D721Med (cell line): ENCODE results near the gene GTF3C2.

Experiments
- DNase-seq: peaks from one replicate; pipeline ENCODE4 v3.0.0; 2011; ENCODE audit warnings: low spot score; ENCODE audit not compliant: insufficient read length
- FAIRE-seq: peaks from 2 replicates; lab custom pipeline; 2011; peaks lifted over from hg19 to GRCh38; lab: Jason Lieb, UNC
- TF ChIP-seq, protein P1 (sequence below): IDR thresholded peaks from 2 replicates; pipeline ENCODE4 v1.5.1; 2012; ENCODE audit warnings: mild to moderate bottlenecking, control low read depth; ENCODE audit not compliant: insufficient read depth; ENCODE audit errors: missing control alignments

Gene GTF3C2, protein sequence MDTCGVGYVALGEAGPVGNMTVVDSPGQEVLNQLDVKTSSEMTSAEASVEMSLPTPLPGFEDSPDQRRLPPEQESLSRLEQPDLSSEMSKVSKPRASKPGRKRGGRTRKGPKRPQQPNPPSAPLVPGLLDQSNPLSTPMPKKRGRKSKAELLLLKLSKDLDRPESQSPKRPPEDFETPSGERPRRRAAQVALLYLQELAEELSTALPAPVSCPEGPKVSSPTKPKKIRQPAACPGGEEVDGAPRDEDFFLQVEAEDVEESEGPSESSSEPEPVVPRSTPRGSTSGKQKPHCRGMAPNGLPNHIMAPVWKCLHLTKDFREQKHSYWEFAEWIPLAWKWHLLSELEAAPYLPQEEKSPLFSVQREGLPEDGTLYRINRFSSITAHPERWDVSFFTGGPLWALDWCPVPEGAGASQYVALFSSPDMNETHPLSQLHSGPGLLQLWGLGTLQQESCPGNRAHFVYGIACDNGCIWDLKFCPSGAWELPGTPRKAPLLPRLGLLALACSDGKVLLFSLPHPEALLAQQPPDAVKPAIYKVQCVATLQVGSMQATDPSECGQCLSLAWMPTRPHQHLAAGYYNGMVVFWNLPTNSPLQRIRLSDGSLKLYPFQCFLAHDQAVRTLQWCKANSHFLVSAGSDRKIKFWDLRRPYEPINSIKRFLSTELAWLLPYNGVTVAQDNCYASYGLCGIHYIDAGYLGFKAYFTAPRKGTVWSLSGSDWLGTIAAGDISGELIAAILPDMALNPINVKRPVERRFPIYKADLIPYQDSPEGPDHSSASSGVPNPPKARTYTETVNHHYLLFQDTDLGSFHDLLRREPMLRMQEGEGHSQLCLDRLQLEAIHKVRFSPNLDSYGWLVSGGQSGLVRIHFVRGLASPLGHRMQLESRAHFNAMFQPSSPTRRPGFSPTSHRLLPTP

DNA sequence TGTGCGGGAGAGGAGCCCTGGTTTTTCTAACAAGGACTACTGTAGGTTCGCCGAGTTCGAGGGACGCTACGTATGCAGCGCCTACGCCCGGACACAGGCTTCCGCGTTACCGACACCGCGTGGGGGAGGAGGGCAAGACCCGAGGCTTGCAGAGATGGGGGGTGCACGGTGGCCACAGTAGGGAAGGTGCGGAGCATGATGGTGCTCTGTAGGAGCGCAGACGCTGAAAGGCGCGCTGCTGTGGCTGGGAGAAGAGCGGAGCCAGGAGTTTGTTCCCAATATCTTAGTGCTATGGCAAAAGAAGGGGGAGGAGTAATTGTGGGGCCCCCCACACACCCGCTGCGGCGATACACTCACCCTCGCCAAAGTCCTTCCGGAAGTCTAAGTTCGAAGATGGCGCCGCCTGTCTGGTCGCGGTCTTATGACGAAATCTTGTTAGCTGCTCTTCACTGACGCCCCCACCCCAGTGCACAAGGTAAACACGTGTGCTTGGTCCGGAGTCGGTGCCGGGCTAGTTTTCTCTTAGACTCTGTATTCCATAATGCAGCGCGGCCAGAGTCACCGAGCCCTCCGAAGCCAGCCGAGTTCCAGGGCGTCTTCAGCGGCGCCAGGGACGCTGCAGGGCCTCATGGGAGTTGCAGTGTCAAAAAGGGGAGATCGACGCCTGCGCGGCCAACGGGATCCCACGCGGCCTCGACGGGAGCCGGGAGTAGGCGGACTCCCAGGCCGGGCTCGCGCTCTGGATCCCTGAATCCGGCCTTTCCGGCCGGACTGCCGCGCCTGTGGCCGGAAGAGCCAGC is at the start of gene GTF3C2:
GTF3C2 (minus strand) TSS at position 383 of the 800 bp plus-strand sequence. CDS start 13,210 bp downstream, outside the sequence.
- FAIRE-seq (no peak), DNase-seq (peak; percentile 70)

DNA sequence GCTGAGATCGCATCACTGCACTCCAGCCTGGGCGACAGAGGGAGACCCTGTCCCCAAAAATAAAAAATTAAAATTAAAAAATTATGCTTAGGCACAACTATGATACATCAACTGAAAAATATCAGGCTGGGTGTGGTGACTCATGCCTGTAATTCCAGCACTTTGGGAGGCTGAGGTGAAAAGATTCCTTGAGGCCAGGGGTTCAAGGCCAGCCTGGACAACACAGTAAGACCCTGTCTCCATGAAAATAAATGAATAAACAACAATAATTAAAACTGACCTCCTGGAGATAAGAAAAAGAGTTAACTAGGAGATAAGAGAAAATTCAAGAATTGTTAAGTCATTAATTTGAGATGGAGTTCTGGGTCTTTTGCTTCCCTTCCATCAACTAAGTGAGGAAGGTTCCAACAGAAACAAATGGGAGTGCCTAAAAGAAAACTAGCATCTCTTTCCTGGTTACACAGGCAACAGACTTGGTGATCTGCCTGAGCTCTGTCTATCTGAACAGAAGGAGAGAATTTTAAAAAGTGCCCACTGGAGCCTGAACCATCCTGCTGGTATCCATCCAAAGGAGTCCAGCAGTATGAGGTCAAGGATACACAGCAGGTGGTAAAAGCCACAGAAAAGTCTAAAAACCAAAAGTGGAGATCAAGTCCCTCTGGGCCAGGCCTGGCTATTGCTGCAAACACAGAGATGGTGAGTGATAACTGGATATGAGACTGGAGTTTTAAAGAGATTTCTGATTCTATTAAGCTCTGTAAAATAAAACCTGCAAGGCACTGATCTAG is 44.0 kb upstream of the GTF3C2 start:
- DNase-seq = no peak
- TF ChIP-seq, protein P1, sequence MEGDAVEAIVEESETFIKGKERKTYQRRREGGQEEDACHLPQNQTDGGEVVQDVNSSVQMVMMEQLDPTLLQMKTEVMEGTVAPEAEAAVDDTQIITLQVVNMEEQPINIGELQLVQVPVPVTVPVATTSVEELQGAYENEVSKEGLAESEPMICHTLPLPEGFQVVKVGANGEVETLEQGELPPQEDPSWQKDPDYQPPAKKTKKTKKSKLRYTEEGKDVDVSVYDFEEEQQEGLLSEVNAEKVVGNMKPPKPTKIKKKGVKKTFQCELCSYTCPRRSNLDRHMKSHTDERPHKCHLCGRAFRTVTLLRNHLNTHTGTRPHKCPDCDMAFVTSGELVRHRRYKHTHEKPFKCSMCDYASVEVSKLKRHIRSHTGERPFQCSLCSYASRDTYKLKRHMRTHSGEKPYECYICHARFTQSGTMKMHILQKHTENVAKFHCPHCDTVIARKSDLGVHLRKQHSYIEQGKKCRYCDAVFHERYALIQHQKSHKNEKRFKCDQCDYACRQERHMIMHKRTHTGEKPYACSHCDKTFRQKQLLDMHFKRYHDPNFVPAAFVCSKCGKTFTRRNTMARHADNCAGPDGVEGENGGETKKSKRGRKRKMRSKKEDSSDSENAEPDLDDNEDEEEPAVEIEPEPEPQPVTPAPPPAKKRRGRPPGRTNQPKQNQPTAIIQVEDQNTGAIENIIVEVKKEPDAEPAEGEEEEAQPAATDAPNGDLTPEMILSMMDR = no peak
- FAIRE-seq = no peak

More for the DNA sequence above, at the start of gene GTF3C2:
- TF ChIP-seq, protein P1 = no peak

DNA sequence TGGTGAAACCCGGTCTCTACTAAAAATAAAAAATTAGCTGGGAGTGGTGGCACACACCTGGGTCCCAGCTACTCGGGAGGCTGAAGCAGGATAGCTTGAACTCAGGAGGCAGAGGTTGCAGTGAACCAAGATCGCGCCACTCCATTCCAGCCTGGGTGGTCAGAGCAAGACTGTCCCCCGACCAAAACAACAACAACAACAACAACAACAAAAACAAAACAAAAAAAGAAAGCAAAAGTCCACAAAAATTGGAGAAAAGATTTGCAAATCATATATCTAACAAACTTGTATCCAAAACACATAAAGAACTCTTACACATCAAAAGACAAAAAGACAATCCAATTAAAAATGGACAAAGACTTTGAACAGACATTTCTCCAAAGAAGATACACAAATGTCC is 42.4 kb upstream of the GTF3C2 start:
- TF ChIP-seq, protein P1 = no peak
- no peak for FAIRE-seq
- DNase-seq = no peak

DNA sequence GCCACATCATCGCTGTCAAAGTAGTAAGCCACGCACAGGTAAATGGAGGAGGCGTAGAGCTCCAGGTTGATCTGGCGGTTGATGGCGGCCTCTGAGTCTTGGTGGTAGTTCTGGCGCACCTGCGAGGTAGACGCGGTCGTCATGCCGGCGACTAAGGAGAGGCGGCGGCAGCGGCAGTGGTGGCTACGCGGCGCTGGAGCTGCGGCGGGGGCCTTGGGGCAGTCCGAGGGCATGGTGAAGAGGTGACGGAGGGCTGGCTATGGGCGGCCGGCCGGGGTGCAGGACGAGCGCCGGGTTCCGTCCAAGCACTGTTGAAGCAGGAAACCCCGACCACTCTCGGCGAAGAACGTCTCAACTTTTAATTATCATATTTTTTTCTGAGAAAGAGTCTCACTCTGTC is 36.7 kb upstream of the GTF3C2 start:
- DNase-seq (no peak), FAIRE-seq (no peak)
- TF ChIP-seq, protein P1 = no peak

DNA sequence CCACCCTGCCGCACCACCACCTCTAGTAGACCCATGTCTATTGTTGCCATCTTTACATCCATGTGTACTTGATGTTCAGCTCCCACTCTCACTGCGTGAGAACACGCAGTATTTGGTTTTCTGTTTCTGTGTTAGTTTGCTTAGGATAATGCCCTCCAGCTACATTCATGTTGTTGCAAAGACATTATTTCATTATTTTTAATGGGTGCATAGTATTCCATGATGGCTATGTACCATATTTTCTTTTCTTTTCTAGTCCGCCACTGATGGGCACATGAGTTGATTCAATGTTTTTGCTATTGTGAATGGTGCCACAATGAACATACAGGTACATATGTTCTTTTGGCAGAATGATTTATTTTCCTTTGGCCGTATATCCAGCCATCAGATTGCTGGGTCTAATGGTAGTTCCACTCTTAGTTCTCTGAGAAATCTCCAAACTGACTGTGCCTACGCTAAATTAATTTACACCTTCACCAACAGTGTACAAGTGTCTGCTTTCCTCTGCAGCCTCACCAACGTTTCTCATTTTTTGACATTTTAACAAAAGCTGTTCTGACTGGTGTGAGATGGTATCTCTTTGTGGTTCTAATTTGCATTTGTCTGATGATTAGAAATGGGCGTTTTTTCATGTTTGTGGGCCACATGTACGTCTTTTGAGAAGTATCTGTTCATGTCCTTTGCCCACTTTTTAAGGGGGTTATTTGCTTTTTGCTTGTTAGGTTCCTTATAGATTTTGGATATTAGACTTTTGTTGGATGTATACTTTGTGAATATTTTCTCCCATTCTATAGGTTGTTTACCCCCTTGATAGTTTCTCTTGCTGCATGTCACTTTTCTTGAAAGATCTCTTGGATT is 34.5 kb upstream of the GTF3C2 start:
- TF ChIP-seq, protein P1 = no peak
- no peak for FAIRE-seq
- DNase-seq = no peak
